SK-N-SH treated with all-trans-retinoic acid at 6 μM for 48 hours (cell line): ENCODE results near the gene PMVK.

Source experiments
- PATZ1 ChIP-seq: fragments of 250-450 bp; sonication (Bioruptor Pico); IDR thresholded peaks from 2 replicates; pipeline ENCODE4 v1.8.0; 2020; ENCODE audit warnings: mild to moderate bottlenecking, moderate library complexity, borderline replicate concordance
- PPARA ChIP-seq: fragments of 250-450 bp; sonication (Bioruptor Pico); IDR thresholded peaks from 2 replicates; pipeline ENCODE4 v1.5.0; 2020; ENCODE audit warnings: mild to moderate bottlenecking, borderline replicate concordance
- RARB ChIP-seq: fragments of 250-450 bp; sonication (Bioruptor Pico); IDR thresholded peaks from 2 replicates; pipeline ENCODE4 v1.8.0; 2021; ENCODE audit warnings: mild to moderate bottlenecking, moderate library complexity
- SNAI2 ChIP-seq: fragments of 250-450 bp; sonication (Bioruptor Pico); IDR thresholded peaks from 2 replicates; pipeline ENCODE4 v1.5.0; 2020; ENCODE audit warnings: mild to moderate bottlenecking, moderate library complexity
- TCF4 ChIP-seq: fragments of 250-450 bp; sonication (Bioruptor Pico); IDR thresholded peaks from 2 replicates; pipeline ENCODE4 v1.8.0; 2021; ENCODE audit warnings: mild to moderate bottlenecking, moderate library complexity, borderline replicate concordance
- ZC3H10 ChIP-seq: fragments of 250-450 bp; sonication (Bioruptor Pico); IDR thresholded peaks from 2 replicates; pipeline ENCODE4 v1.5.1; 2021; ENCODE audit warnings: mild to moderate bottlenecking, moderate library complexity
- ZFP3 ChIP-seq: fragments of 250-450 bp; sonication (Bioruptor Pico); IDR thresholded peaks from 2 replicates; pipeline ENCODE4 v1.5.0; 2020; ENCODE audit warnings: mild to moderate bottlenecking, moderate library complexity
- ZNF565 ChIP-seq: fragments of 450-650 bp; formaldehyde crosslinking; conservative IDR thresholded peaks from 2 replicates; pipeline ENCODE4 v1.5.0; 2020; ENCODE audit warnings: low read depth, mild to moderate bottlenecking, moderate library complexity
- ZNF8 ChIP-seq: fragments of 450-650 bp; formaldehyde crosslinking; IDR thresholded peaks from 2 replicates; pipeline ENCODE4 v1.5.0; 2020; ENCODE audit warnings: mild to moderate bottlenecking, moderate library complexity

- TF ChIP-seq ZFP3 (no peak), ZNF565 (CRISPR knock-in tag) (no peak), RARB (CRISPR knock-in tag) (no peak), SNAI2 (CRISPR knock-in tag) (no peak), TCF4 (CRISPR knock-in tag) (no peak), ZNF8 (CRISPR knock-in tag) (no peak), PPARA (no peak), ZC3H10 (CRISPR knock-in tag) (no peak), PATZ1 (CRISPR knock-in tag) (no peak)
Measured at GRCh38 chr1:154925335-154926170, 11.0 kb downstream of the PMVK start.
